22Rv1 (cell line): Measurements from ENCODE around the gene CDK5RAP2.

ENCODE experiments used
- CTCF ChIP-seq: fragments of 450-650 bp; IDR thresholded peaks from 2 replicates; pipeline ENCODE4 v1.5.1; 2017; ENCODE audit warnings: mild to moderate bottlenecking
- ZFX ChIP-seq: fragments of 450-650 bp; IDR thresholded peaks from 2 replicates; pipeline ENCODE4 v1.6.1; 2017; ENCODE audit warnings: antibody characterized with exemption, borderline replicate concordance

GRCh38 chr9:120544441-120544840 lies 35.5 kb downstream of the CDK5RAP2 start:
- no peak for TF ChIP-seq CTCF
- TF ChIP-seq ZFX, result no peak
